ENCODE data around the gene SH3TC2. TPM values are rescaled to one million over a fixed set of nuclear protein-coding genes. Genes with fewer than 3 reads are reported as not detected.

Gene SH3TC2
- polyA plus RNA-seq, 1 donor (not counting 4 experiments of a cell fraction or from before 2014, with no cell fraction given), result 19.0 TPM

DNA sequence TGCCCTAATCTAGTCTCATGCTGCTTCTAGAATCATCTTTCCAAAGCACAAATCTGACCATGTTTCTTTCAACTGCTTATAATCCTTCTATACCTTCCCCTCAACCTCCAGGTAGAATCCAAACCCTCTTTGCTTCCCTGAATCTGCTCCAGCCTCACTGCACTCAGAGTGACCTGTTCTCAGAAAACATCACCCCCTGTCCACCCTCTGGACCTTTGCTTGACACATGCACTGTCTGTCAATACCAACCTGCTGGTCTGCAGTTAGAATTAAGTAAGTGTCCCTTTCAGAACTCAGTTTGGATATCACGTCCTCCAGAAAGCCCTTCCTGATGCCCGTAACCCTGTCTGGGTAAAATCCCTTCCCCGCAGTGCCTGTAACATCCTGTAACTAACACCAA is 63.1 kb downstream of the SH3TC2 start:
- Histone ChIP-seq H3K36me3 (ENCODE audit: control insufficient read depth in 2 of 2, extremely low read depth in 1 of 2, insufficient read depth in 2 of 2, low read length in 2 of 2) (peaks cover 5 to 8% of the 10 kb centered on the region in 2 experiments), H3K4me2 (ENCODE audit: control insufficient read depth, extremely low read depth, insufficient read depth, low read depth, low read length) (no peak overlapping the region), H3K4me1 (ENCODE audit: control insufficient read depth, extremely low read depth, insufficient read depth, low read length) (peaks cover 25% of the 10 kb centered on the region), H3K4me3 (ENCODE audit: control insufficient read depth in 2 of 3, extremely low read depth in 1 of 3, insufficient read depth in 2 of 3, low read depth in 1 of 3, low read length in 3 of 3) (no peak overlapping the region), H3K79me2 (ENCODE audit: control insufficient read depth, insufficient read depth, low read length) (no peaks in the 10 kb centered on the region), H3K27me3 (ENCODE audit: control insufficient read depth, extremely low read depth, insufficient read depth, low read length) (no peaks in the 10 kb centered on the region), H3K9ac (ENCODE audit: control insufficient read depth, extremely low read depth, insufficient read depth, low read length) (no peak overlapping the region), H3K27ac (ENCODE audit: control insufficient read depth, insufficient read depth, low read length) (no peak overlapping the region), H4K20me1 (ENCODE audit: control insufficient read depth, extremely low read depth, insufficient read depth, low read length) (no peaks in the 10 kb centered on the region), H3K9me3 (ENCODE audit: control insufficient read depth, low read depth, low read length) (no peaks in the 10 kb centered on the region), H3K9me1 (ENCODE audit: control insufficient read depth, extremely low read depth, insufficient read depth, low read length) (peaks cover 3% of the 10 kb centered on the region), H2AFZ (ENCODE audit: control insufficient read depth, low read length) (no peak overlapping the region)
- FAIRE-seq (no peak), DNase-seq (ENCODE audit: low read depth, low spot score) (no peak)
- dilution Hi-C loops (cut with MboI; ENCODE audit: extremely low pct_ligation_motif_present, low sequenced_read_pairs), result loop anchor here (5.0 kb wide), 1 partner anchor 92 kb away; no protein-coding TSS in a partner anchor
- TF ChIP-seq, protein P1, sequence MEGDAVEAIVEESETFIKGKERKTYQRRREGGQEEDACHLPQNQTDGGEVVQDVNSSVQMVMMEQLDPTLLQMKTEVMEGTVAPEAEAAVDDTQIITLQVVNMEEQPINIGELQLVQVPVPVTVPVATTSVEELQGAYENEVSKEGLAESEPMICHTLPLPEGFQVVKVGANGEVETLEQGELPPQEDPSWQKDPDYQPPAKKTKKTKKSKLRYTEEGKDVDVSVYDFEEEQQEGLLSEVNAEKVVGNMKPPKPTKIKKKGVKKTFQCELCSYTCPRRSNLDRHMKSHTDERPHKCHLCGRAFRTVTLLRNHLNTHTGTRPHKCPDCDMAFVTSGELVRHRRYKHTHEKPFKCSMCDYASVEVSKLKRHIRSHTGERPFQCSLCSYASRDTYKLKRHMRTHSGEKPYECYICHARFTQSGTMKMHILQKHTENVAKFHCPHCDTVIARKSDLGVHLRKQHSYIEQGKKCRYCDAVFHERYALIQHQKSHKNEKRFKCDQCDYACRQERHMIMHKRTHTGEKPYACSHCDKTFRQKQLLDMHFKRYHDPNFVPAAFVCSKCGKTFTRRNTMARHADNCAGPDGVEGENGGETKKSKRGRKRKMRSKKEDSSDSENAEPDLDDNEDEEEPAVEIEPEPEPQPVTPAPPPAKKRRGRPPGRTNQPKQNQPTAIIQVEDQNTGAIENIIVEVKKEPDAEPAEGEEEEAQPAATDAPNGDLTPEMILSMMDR (optimal IDR thresholded peaks at IDR 0.05 in 1 of 3, IDR thresholded peaks at IDR 0.05 in 1 of 3, conservative IDR thresholded peaks at IDR 0.05 in 1 of 3; ENCODE audit: extremely low read depth in 1 of 3, insufficient read depth in 2 of 3, low read length in 3 of 3), result no peak
- TF ChIP-seq EZH2 (IDR thresholded peaks at IDR 0.05; ENCODE audit: low read length), result no peak

DNA sequence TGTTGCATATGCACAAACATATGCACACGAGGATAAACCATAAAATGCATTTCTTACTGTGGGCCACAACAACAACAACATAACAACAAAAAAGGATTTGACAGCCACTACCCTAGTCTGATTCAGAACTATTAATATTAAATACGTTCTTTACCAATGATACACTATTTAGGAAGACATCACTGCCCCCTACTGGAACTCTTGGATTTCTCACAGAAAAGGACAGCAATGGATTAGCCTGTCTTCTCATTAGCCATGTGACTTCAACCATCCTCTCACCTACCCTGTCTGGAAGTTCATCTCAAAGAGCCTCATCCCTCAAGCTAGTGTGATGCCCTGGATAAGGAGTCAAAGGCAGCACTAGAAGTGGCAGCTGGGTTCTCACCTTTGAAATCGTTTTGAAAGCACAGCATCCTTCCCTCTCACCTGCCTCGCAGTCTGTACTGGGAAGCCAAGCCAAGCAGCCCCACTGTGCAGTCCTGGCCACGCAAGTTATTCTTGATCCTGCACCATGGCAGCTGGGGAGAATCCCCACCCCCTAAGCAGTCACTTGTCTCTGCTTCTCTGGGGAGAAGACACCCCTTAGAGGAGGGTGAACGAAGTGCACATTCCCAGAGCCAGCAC is 64.6 kb downstream of the SH3TC2 start:
- no peaks in the 10 kb centered on the region for H3K36me3 ChIP-seq (ENCODE audit: control insufficient read depth in 2 of 2, extremely low read depth in 1 of 2, insufficient read depth in 2 of 2, low read length in 2 of 2)
- no peak for TF ChIP-seq EZH2 (IDR thresholded peaks at IDR 0.05; ENCODE audit: low read length)
- TF ChIP-seq, protein P1 (optimal IDR thresholded peaks at IDR 0.05 in 1 of 3, IDR thresholded peaks at IDR 0.05 in 1 of 3, conservative IDR thresholded peaks at IDR 0.05 in 1 of 3; ENCODE audit: extremely low read depth in 1 of 3, insufficient read depth in 2 of 3, low read length in 3 of 3), result peak; percentile 5 to 60 (median 47)
- no peak overlapping the region for H3K9ac ChIP-seq (ENCODE audit: control insufficient read depth, extremely low read depth, insufficient read depth, low read length)
- H3K9me3 ChIP-seq (ENCODE audit: control insufficient read depth, low read depth, low read length), result no peaks in the 10 kb centered on the region
- H3K79me2 ChIP-seq (ENCODE audit: control insufficient read depth, insufficient read depth, low read length), result no peaks in the 10 kb centered on the region
- no peak overlapping the region for H3K4me3 ChIP-seq (ENCODE audit: control insufficient read depth in 2 of 3, extremely low read depth in 1 of 3, insufficient read depth in 2 of 3, low read depth in 1 of 3, low read length in 3 of 3)
- peaks cover 22% of the 10 kb centered on the region for H3K4me1 ChIP-seq (ENCODE audit: control insufficient read depth, extremely low read depth, insufficient read depth, low read length)
- FAIRE-seq (peak; percentile 89), DNase-seq (ENCODE audit: low read depth, low spot score) (no peak)
- H2AFZ ChIP-seq (ENCODE audit: control insufficient read depth, low read length), result no peak overlapping the region
- H4K20me1 ChIP-seq (ENCODE audit: control insufficient read depth, extremely low read depth, insufficient read depth, low read length), result no peaks in the 10 kb centered on the region
- no peaks in the 10 kb centered on the region for H3K27me3 ChIP-seq (ENCODE audit: control insufficient read depth, extremely low read depth, insufficient read depth, low read length)
- peaks cover 3% of the 10 kb centered on the region for H3K9me1 ChIP-seq (ENCODE audit: control insufficient read depth, extremely low read depth, insufficient read depth, low read length)
- H3K4me2 ChIP-seq (ENCODE audit: control insufficient read depth, extremely low read depth, insufficient read depth, low read depth, low read length), result no peak overlapping the region
- H3K27ac ChIP-seq (ENCODE audit: control insufficient read depth, insufficient read depth, low read length), result no peak overlapping the region
- dilution Hi-C loops (cut with MboI; ENCODE audit: extremely low pct_ligation_motif_present, low sequenced_read_pairs), result no loop called here

Measured in keratinocyte (primary cell).